HK-2 (cell line): Measurements from ENCODE around the gene MAST2.
"Not testable (repeated sequence)": the region's sequence is repeated elsewhere in the genome, so short reads cannot be mapped to it uniquely, and the experiment has no call there.

Source experiments
- DNase-seq: peaks from one replicate; pipeline ENCODE4 v3.0.0-alpha.2; 2018; ENCODE audit not compliant: unreplicated experiment

Gene MAST2

DNA sequence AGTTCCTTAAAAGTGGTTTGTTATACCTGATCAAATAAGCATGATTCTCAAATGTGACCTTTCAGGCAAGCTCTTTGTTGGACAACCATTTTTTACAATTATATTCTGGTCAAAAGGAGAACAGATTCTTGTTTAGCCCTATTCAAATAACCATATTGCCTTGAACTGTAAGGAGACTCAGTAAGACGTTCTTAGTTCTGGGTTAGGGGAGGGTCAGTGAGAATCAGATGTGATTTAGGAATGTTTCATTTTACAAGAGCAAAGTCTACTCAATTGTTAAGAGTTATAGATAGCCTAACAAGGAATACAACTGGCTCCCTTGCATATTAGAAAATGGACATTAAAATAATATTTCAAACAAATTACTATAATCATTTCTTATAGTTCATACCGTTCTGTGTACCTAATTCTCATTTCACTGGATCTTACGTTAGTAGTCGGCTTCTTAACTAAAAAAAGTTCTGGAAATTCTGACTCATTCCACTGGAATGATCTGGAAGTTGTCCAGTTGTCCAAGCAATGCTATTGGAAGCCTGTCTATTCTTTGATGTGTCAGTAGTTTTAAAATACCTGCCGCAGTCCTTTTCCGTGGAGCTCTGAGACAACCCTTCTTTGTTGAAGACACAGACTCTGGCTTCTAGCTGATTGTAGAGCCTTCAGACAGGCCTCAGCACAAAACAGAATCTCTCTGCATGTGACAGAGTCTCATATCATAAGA lies 88.8 kb downstream of the MAST2 start:
- DNase-seq = peak; percentile 18

DNA sequence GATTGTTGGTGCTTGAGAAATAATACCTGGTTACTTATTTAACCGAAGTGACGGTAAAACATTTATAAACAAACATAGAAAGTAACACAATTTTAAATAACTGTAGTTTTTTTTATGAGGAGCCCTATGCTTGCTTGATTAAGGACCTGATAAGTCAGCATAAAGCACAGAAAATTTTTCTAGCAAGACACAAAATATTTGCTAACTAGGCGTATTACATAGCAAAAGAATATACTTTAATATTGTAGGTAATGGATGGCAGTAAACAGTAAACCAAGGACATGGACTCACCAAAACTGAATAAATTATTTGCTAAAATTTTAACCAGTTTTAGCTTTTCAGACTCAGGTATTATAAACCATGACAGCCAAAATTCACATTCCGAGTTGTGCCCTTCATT lies 90.9 kb downstream of the MAST2 start:
- DNase-seq = no peak

DNA sequence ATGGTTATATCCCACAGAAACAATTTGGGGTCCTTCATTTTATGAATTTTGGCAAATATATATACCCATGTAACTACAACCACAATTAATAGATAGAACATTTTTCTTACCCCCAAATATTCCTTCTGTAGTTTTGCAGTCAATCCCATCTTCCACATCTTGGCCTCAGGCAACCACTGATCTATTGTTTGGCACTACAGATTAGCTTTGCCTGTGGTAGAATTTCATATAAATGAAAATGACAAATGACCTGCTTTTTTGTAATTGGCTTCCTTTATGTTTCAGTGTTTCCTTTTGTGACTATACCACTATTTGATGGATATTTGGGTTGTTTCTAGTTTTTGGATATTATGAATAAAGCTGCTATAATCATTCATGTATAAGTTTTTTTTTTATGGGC lies 91.5 kb downstream of the MAST2 start:
- no peak for DNase-seq

DNA sequence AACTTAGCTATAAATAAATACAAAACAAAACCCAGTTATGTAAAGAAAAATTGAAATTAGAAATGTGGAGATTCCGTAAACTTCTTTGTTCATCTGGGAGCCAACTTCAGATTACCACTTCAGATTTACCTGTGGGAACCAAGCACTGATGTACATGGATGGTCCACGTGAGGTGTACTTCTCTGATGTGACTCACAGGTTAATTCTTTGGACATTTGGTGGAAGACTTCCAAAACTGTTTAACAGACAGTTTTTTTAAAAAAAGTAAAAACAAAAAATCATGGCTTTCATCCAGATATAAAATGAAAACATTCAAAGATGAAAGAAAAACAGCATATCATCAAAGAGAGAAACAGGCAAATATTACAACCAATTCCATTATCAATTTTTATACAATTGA lies 92.0 kb downstream of the MAST2 start:
- no peak for DNase-seq

DNA sequence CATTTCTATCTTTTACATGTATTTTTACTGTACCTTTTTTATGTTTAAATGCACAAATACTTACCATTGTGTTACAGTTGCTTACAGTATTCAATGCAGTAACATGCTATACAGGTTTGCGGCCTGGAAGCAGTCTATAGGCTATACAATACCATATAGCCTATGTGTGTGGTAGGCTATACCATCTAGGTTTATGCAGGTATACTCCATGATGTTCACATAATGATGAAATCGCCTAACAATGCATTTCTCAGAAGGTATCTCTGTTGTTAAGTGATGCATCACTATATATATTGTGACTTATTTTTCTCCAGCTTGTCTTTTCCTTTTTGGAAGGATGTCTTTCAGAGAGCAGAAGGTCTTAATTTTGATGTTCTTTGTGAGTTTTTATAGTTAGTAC lies 103.5 kb downstream of the MAST2 start:
- DNase-seq = no peak

DNA sequence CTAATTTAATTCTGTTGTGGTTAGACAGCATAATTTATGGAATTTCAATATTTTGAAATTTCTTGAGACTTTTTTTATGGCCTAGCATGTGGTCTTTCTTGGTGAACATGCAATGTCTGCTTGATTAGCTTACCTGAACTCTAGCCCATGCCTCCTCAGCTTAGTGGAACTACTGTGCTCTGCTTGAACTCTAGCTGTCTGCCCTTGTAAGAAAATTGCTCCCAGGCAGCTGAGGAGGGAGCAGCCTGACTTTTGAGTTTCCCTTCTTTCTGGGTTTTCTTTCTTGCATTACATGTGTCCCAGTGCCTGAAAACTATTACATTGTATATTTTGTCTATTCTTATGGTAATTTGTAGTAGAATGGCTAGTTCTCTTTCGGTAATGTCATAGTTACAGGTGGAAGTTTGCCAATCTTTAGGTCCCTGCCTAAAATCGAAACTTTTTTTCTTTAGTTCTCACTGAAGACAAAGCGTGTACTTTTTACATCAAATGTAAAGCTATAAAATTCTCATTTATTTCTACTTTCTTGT lies 105.3 kb downstream of the MAST2 start:
- no peak for DNase-seq

DNA sequence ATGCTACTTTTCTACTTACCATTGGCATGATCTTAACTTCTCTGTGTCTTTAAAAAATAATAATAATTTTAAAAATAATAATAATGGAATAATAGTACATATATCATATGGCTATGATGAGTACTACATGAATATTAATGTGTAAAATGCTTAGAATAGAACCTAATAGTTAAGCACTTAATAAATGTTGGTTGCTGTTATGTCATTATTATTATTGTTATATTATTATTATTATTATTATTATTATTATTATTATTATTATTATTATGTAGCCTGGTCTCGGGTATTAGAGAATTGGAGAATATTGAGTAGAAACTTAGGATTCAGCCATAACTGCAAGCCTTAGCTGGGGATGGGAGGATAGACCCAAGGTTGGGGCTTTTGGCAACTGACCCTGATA lies 108.2 kb downstream of the MAST2 start:
- no peak for DNase-seq

DNA sequence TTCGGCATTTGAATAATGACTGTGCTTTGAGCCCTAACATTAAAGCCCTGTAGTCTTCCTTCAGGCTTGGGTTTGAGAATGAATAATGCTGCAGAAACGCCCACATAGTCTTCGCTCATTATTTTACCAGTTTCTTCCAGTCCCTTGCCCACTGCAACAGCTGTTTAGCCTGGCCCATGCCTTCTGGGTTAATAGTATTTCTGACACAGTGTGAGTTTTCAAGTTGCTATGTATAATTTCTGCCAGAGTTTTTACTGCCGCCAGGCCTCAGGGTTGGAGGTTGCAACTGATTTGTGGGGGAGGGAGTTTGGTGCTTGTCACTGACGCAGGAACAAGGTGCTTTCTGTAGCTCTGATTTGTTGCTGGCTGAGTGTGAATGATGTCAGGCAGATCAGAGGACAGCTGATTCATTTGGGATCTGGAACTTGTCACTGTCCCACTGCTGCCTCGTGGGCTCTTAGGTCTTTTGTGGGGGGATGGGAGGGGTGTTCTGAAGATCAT lies 109.8 kb downstream of the MAST2 start:
- DNase-seq = no peak

DNA sequence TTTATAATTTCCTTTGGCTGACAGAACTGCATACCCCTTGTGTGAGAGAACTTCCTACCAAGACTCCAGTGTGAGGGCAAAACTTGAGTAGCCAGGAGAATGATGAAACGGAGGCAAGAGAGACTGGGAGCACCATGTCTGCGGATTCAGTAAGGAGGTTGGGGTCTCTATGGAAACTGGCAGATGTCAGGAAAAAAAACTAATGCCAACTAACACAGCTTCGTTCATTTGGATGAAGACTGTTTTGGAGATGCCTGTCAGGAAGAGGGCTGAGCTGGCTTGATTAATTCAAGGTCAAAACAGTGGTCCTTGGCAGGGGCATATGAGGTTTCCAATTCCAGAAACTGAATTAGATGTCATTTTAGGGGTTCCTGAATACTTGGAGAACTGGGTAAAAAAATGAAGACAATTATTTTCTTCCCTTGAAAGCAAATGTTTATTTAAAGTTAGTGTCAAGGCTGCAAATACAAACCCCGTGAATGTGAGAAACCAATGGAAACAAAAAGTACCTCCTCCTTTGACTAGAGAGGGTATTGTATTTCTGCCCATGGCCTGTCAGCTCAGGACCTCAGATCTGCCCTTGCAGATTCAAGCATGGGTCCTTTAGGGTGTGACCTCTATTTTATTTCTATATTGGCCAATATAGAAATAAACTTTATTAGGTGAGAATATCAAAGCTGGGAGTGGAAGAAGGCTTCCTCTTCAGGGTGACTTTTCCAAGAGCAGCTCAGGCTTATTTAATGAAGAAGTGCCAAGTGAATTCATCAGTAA lies 110.5 kb downstream of the MAST2 start:
- DNase-seq = no peak

DNA sequence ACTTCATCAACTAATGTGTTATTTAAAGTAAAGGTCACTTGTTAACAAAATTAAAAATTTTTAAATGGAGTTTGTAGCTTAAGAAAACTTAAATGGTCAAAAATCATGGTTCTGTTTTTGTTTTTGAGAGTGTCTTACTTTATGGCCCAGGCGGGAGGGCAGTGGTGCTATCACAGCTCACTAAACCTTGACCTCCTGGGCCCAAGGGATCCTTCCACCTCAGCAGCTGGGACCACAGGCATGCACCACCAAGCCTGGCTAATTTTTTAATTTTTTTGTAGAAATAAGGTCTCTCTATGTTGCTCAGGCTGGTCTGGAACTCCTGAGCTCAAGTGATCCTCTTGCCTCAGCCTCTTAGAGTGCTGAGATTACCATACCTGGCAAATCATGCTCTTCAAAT lies 111.4 kb downstream of the MAST2 start:
- DNase-seq = no peak

DNA sequence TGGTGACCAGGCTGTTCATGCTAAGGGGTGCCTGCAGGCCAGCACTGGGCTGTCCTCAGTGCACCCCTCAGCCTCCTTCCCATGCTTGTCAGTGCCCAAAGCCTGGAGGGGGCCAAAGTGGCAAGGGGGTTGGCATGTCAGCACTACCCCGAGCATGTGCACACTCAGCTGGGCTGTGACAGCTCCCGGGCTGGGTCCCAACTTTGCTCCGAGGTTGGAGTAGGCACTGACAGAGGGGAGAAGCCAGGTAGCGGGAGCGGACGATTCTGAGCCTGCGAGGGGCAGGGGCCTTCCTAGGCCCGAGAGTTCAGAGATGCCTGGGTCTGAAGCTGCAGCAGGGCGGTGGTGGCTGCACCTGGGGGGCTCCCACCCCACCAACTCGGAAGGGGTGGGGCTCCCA lies 119.0 kb downstream of the MAST2 start:
- no peak for DNase-seq

DNA sequence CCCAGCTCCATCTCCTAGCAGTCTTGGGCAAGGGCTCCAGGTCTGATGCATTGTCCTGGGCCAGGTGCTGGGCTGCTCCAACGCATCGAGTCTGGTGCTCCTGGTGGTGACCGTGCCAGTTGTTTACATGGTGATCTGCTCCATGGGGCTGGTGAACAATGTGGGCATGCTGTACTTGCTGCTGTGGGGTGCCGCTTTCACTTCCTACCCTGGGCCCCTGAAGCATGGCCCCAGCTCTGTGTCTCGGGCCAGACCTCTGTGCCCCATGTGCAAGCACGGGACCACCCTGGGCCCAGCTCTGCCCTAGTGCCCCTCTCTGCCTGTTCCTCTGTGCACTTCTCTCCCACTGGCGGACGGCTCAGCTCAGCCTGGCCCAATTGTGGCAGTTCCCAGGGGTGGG lies 119.4 kb downstream of the MAST2 start:
- no peak for DNase-seq

DNA sequence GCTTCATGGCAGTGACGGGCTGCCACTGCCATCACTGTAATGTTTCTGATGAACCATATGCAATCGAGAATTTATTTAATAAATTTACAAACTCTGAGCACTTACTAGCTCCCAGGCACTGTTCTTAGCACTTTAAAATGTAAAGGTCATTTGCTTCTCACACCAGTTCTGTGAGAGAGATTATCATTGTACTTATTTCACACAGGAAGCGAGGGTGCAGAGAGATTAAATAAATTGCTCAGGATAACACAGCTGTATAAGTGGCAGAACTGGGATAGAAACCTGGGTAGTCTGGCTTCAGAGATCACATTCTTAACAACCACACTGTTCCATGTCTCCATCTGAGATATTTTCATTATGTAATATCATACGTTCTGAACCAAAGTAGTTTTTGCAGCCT lies 119.9 kb downstream of the MAST2 start:
- DNase-seq = no peak

DNA sequence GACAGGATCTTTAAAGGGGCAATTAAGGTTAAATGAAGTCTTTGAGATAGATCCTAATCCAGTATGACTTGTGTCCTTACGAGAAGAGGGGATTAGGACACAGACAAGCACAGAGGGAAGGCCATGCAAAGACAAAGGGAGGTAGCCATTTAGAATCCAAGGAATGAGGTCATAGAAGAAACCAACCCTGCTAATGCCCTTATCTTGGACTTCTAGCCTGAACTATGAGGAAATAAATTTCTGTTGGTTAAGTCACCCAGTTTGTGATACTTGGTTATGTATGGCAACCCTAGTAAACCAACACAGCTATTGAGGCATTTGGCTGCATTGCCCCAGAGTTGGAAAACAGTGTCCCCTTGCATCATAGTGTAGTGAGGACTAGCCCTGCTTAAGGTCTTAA lies 121.3 kb downstream of the MAST2 start:
- no peak for DNase-seq

DNA sequence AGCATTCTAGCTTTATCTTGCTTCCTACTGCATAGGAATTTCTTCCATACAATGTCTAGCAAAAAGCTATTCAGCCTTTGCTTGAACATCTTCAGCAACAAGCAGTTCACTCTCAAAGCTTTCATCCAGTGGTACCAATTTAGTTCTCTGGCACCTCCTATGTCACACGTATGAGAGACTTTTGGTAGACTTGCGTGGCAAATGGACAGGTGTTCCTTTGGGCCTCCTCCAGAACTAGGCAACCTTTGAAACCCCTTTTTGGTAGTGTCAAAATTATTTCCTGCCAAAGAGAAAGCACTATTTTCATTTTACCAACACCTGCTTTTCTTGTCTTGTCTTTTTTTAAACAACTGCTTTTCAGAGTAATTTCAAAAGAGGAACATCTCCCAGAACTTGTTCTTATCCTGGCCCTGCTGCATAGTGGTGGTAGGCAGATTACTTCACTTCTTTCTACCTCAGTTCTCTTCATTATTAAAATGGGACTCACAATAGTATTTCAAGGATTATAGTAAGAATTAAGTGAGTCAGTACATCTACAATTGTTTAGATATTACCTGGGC lies 122.4 kb downstream of the MAST2 start:
- DNase-seq = no peak

DNA sequence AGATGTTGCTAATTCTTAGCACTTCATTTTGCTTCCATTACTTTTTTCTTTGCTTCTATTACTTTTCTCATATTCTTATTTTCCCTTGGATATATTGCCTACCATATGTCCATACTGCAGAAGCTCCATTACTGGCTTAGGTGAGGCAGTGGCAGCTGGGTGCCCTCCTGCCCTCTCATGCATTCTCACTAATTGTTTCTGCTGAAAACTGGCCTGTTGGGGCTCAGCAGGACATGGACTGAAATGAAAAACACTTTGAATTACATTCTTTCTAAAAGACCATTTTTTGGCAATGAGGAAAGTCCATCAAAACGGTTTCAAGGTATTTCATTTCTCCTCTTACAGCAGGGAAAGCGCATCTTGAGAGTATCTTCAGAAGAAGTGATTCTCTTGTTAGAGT lies 122.9 kb downstream of the MAST2 start:
- no peak for DNase-seq

DNA sequence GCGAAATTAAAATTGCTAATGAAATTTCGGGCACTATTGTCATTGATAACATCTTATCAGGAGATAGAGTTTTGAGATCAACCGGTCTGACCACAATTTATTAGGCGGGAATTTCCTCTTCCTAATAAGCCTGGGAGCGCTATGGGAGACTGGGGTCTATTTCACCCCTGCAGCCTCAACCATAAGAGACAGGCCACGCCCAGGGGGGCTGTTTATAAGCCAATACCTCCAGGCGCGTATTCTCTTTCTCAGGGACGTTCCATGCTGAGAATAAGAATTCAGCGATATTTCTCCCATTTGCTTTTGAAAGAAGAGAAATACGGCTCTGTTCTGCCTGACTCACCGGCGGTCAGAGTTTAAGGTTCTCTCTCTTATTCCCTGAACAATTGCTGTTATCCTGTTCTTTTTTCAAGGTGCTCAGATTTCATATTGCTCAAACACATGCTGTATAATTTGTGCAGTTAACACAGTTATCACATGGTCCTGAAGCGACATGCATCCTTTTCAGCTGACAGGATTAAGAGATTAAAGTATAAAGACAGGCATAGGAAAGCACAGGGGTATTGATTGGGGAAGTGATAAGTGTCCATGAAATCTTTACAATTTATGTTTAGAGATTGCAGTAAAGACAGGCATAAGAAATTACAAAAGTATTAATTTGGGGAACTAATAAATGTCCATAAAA lies 124.0 kb downstream of the MAST2 start:
- not testable (repeated sequence) for DNase-seq

DNA sequence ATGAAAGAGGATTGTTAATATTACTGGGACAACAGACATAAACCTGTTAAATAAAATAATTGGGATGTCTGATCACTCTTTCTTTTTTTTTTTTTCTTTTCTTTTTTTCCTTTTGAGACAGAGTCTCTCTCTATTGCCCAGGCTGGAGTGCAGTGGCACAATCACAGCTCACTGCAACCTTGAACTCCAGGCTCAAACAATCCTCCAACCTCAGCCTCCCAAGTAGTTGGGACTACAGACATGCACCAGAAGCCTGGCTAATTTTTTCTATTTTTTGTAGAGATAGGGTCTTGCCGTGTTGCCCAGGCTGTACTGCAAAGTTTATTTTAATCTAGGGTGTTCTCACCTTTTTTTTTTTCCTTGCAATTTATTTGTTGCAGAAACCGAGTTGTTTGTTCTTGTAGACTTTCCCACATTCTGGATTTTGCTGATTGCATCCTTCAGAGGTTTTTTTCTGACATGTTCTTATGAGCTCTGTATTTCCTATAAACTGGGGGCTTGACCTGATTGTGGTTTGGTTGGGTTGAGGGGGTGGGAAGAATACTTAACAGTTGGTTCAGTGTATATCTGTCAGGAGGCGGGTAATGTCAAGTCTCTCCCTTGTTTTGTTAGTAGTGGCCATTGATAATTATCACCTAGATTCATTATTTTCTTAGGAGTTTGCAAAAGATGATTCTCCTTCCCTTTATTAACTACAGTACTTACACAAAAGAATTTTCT lies 125.2 kb downstream of the MAST2 start:
- no peak for DNase-seq

DNA sequence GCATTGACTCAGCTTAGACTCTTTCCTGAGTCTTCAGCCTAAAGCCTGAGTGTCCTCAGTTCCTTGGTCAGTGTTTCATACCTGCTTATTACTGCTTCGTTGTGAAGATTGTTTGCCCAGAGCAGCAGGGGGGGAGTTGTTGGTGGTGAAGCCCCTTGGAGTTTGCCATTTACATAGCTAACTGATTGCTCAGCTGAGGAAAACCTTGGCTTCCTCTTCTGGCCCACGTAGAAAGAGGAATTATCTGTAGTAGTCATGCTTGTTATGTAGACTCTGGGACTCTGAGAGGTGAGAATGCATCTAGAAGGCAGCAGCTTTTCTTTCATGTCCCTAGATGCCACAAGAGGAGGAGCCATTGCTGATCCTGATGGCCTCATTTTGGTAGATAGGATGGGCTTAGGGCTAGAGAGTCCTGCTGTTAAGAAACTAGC lies 125.9 kb downstream of the MAST2 start:
- DNase-seq = peak; percentile 22

DNA sequence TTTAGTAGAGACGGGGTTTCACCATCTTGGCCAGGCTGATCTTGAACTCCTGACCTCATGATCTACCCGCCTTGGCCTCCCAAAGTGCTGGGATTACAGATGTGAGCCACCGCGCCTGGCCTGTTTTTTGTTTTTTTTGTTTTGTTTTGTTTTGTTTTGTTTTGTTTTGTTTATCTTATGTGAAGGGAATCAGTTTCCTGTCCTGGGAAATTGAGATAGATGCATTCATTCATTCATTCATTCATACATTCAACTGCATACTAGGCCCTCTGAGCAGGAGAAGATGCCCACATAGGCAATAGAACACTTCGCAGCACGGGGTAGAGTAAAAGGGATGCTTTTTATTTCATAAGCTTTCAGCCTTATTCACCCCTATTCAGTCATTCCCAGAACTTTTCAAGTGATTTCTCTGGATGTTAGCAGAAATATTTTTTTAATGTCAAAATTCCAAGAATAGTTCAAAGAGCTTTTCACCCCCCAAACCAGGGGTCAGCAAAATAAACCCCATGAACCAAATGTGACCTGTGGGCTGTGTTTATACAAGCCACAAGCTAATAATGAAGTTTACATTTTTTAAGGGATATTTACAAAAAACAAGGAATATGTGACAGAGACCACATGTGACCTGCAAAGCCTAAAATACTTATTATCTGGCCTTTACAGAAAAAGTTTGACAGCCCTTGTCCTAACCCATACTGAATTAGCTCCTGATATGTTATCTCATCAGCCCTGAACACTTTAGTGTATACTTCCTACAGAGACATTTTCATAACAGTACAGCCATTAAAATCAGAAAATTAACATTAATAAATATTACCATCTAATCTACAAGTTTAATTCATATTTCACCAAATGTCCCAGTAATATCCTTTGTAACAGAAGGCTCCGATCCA lies 127.1 kb downstream of the MAST2 start:
- DNase-seq = no peak
